Peyer's patch (tissue), 4 donors: ENCODE measurements around the gene GLI3. TPM values are rescaled to one million over a fixed set of nuclear protein-coding genes. Genes with fewer than 3 reads are reported as not detected.
"Not testable (repeated sequence)": the region's sequence is repeated elsewhere in the genome, so short reads cannot be mapped to it uniquely, and the experiment has no call there.

Source experiments
- DNase-seq, 3 donors: peaks; one replicate each; pipeline ENCODE4 v3.0.0-alpha.2; 2017 to 2019
- H3K27ac ChIP-seq, 4 donors: fragments of 200-600 bp; sonication (generic); one replicate each; pipeline ENCODE4 v1.5.1; 2016 to 2019
- H3K27me3 ChIP-seq, 2 donors: fragments of 200-600 bp; sonication (generic); one replicate each; pipeline ENCODE4 v1.5.1; 2019
- H3K36me3 ChIP-seq, 3 donors: fragments of 200-600 bp; sonication (generic); one replicate each; pipeline ENCODE4 v1.5.1; 2016 to 2019
- H3K4me1 ChIP-seq, 4 donors: fragments of 200-600 bp; sonication (generic); one replicate each; pipeline ENCODE4 v1.5.1; 2016 to 2019
- H3K4me3 ChIP-seq, 4 donors: fragments of 200-600 bp; sonication (generic); 1 replicate in 3 of 4; 2 replicates in 1 of 4; pipeline ENCODE4 v1.5.1; 2016 to 2019; ENCODE audit warnings: mild to moderate bottlenecking in 1 of 4
- H3K9me3 ChIP-seq, 4 donors: fragments of 200-600 bp; sonication (generic); one replicate each; pipeline ENCODE4 v1.5.1; 2016 to 2019; ENCODE audit warnings: mild to moderate bottlenecking in 1 of 4
- POLR2A ChIP-seq, 2 donors: fragments of 450-650 bp; IDR thresholded peaks; one replicate each; pipeline ENCODE4 v1.5.1; 2017; ENCODE audit warnings: antibody characterized with exemption in 2 of 2, mild to moderate bottlenecking in 2 of 2, moderate library complexity in 2 of 2
- total RNA-seq, 4 donors: library from RNA; depleted of rRNA; stranded (reverse); fragments of >200 nt; gene quantifications; one replicate each; pipeline ENCODE4 v1.1.0, GENCODE V29; 2016
- TF ChIP-seq, protein P1 (sequence below), 6 experiments: fragments of 450-650 bp in 4 of 6; fragments of 200-600 bp in 2 of 6; sonication (generic) in 1 of 6; IDR thresholded peaks; one replicate each; pipeline ENCODE4 v1.5.1; 2017 to 2019; ENCODE audit warnings: antibody characterized with exemption in 6 of 6, mild to moderate bottlenecking in 3 of 6, moderate library complexity in 1 of 6

Gene GLI3
- total RNA-seq, 4 donors from 2014 or later, result 0.53 to 30.5 (median 3.1) TPM

DNA sequence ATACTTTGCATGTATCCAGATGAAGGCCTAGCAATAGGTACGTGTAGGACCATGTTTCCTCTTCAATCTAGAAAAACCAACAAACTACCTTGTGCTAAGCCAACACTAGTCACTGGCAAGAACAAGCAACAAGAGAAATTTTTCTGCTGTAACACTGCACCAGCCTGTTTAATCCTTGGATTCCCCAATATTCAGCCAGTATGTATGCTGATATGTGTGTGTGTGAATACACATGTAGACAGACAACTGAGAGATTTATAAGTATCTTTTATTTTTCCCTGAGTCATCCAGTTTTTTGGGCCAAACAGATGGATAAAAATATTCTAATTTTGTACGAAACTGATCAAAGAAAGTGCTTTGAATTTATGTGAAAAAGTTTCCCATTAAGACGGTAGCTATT is 26.2 kb downstream of the GLI3 start:
- Histone ChIP-seq H3K4me3 (no peak overlapping the region), H3K4me1 (no peaks in the 10 kb centered on the region), H3K36me3 (no peaks in the 10 kb centered on the region), H3K9me3 (no peaks in the 10 kb centered on the region), H3K27me3 (no peaks in the 10 kb centered on the region), H3K27ac (no peak overlapping the region)
- DNase-seq, result no peak
- TF ChIP-seq POLR2A (IDR thresholded peaks at IDR 0.05), result no peak
- TF ChIP-seq, protein P1, sequence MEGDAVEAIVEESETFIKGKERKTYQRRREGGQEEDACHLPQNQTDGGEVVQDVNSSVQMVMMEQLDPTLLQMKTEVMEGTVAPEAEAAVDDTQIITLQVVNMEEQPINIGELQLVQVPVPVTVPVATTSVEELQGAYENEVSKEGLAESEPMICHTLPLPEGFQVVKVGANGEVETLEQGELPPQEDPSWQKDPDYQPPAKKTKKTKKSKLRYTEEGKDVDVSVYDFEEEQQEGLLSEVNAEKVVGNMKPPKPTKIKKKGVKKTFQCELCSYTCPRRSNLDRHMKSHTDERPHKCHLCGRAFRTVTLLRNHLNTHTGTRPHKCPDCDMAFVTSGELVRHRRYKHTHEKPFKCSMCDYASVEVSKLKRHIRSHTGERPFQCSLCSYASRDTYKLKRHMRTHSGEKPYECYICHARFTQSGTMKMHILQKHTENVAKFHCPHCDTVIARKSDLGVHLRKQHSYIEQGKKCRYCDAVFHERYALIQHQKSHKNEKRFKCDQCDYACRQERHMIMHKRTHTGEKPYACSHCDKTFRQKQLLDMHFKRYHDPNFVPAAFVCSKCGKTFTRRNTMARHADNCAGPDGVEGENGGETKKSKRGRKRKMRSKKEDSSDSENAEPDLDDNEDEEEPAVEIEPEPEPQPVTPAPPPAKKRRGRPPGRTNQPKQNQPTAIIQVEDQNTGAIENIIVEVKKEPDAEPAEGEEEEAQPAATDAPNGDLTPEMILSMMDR (IDR thresholded peaks at IDR 0.05), result no peak

GRCh38 chr7:42210333-42210732 is 26.7 kb downstream of the GLI3 start:
- Histone ChIP-seq H3K27me3 (no peaks in the 10 kb centered on the region), H3K9me3 (no peaks in the 10 kb centered on the region), H3K36me3 (no peaks in the 10 kb centered on the region), H3K4me3 (no peak overlapping the region), H3K4me1 (no peaks in the 10 kb centered on the region), H3K27ac (no peak overlapping the region)
- DNase-seq, result no peak
- no peak for TF ChIP-seq POLR2A (IDR thresholded peaks at IDR 0.05)
- TF ChIP-seq, protein P1 (IDR thresholded peaks at IDR 0.05), result no peak

- not testable (repeated sequence) for H3K36me3 ChIP-seq, DNase-seq, H3K27me3 ChIP-seq, H3K9me3 ChIP-seq, H3K27ac ChIP-seq, H3K4me3 ChIP-seq, H3K4me1 ChIP-seq
Measured at GRCh38 chr7:42209085-42209484, 27.9 kb downstream of the GLI3 start.

- TF ChIP-seq, protein P1 (IDR thresholded peaks at IDR 0.05), result no peak
- no peak for TF ChIP-seq POLR2A (IDR thresholded peaks at IDR 0.05)
- no peaks in the 10 kb centered on the region for H3K27me3 ChIP-seq
- H3K9me3 ChIP-seq, result no peaks in the 10 kb centered on the region
- DNase-seq, result no peak
- H3K4me3 ChIP-seq, result no peak overlapping the region
- H3K36me3 ChIP-seq, result no peaks in the 10 kb centered on the region
- no peak overlapping the region for H3K27ac ChIP-seq
- H3K4me1 ChIP-seq, result no peaks in the 10 kb centered on the region
Measured at GRCh38 chr7:42208572-42208971, 28.4 kb downstream of the GLI3 start.

GRCh38 chr7:42207420-42207819 is 29.6 kb downstream of the GLI3 start:
- DNase-seq, result no peak
- Histone ChIP-seq H3K27ac (no peak overlapping the region), H3K4me1 (no peaks in the 10 kb centered on the region), H3K4me3 (no peak overlapping the region), H3K36me3 (no peaks in the 10 kb centered on the region), H3K9me3 (no peaks in the 10 kb centered on the region), H3K27me3 (no peaks in the 10 kb centered on the region)
- no peak for TF ChIP-seq POLR2A (IDR thresholded peaks at IDR 0.05)
- TF ChIP-seq, protein P1 (IDR thresholded peaks at IDR 0.05), result no peak

DNA sequence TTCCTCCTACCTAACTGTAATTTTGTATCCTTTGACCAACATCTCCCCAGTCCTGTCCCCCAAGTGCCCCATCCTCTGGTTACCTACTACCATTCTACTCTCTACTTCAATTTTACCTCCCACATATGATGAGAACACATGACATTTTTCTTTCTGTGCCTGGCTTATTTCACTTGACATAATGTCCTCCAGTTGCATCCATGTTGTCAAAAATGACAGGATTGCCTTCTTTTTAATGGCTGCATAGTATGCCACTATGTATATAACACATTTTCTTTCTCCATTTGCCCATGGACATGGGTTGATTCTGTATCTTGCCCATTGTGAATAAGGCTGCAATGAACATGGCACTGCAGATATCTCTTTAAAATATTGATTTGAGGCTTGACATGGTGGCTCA is 33.7 kb downstream of the GLI3 start:
- no peaks in the 10 kb centered on the region for H3K27me3 ChIP-seq
- no peaks in the 10 kb centered on the region for H3K36me3 ChIP-seq
- no peaks in the 10 kb centered on the region for H3K9me3 ChIP-seq
- no peak for DNase-seq
- no peak for TF ChIP-seq POLR2A (IDR thresholded peaks at IDR 0.05)
- TF ChIP-seq, protein P1 (IDR thresholded peaks at IDR 0.05), result no peak
- H3K27ac ChIP-seq, result no peak overlapping the region
- H3K4me3 ChIP-seq, result no peak overlapping the region
- H3K4me1 ChIP-seq, result no peaks in the 10 kb centered on the region
